ENCODE measurements around the gene EDRF1. TPM values are rescaled to one million over a fixed set of nuclear protein-coding genes. Genes with fewer than 3 reads are reported as not detected.

Gene EDRF1
- total and polyA plus RNA-seq, 2 of the 8 experiments (the other 6 are each of a cell fraction or from before 2014, with no cell fraction given) = 19.9 to 37.8 TPM

- no peak overlapping the region for H4K5ac ChIP-seq (ENCODE audit: insufficient read length, low read depth, low read length)
- H3K9ac ChIP-seq (replicated peaks in 1 of 4; ENCODE audit: extremely low read depth in 1 of 4, low read depth in 3 of 4, low read length in 3 of 4) = no peak overlapping the region
- FAIRE-seq = no peak
- no peak overlapping the region for H3K23ac ChIP-seq (ENCODE audit: insufficient read length)
- H3K4me2 ChIP-seq (ENCODE audit: insufficient read depth in 1 of 2, low read depth in 2 of 2, low read length in 2 of 2) = no peak overlapping the region
- no peaks in the 10 kb centered on the region for H3K9me3 ChIP-seq (ENCODE audit: insufficient read depth in 2 of 2, low read depth in 1 of 2, low read length in 1 of 2)
- no peak overlapping the region for H2BK20ac ChIP-seq (ENCODE audit: low read length)
- no peak overlapping the region for H4K8ac ChIP-seq (ENCODE audit: extremely low read depth, insufficient read depth, low read length)
- ChIA-PET POLR2A (ENCODE audit: partially characterized antibody) (interaction anchor here (1.4 to 1.7 kb wide), 3 partner anchors 9 to 14 kb away, joined by 4 to 5 read pairs (median 5); no protein-coding TSS in a partner anchor), CTCF (ENCODE audit: partially characterized antibody) (interaction anchor here (0.9 to 1.4 kb wide), 2 partner anchors 12 to 31 kb away, joined by 4 read pairs; no protein-coding TSS in a partner anchor)
- no peaks in the 10 kb centered on the region for H4K20me1 ChIP-seq (replicated peaks in 1 of 2; ENCODE audit: control insufficient read depth in 1 of 2, insufficient read depth in 2 of 2, low read length in 2 of 2)
- H3K79me1 ChIP-seq (ENCODE audit: low read depth, low read length) = no peaks in the 10 kb centered on the region
- H3K14ac ChIP-seq (ENCODE audit: insufficient read length) = no peak overlapping the region
- no peak for DNase-seq (ENCODE audit: low read depth in 1 of 2, low spot score in 2 of 2)
- H4K91ac ChIP-seq (replicated peaks; ENCODE audit: insufficient read length, low read length) = no peak overlapping the region
- no peak overlapping the region for H2BK12ac ChIP-seq (ENCODE audit: low read depth, low read length)
- H3K4me3 ChIP-seq (ENCODE audit: extremely low read depth in 1 of 4, insufficient read depth in 2 of 4, low read depth in 3 of 4, low read length in 4 of 4) = no peak overlapping the region
- H3K4ac ChIP-seq (replicated peaks; ENCODE audit: insufficient read length, low read depth, low read length) = peak overlapping the region; percentile 29
- no peak overlapping the region for H2BK120ac ChIP-seq (replicated peaks; ENCODE audit: low read depth, low read length)
- H2AK5ac ChIP-seq (ENCODE audit: low read depth, low read length) = no peak overlapping the region
- H2BK5ac ChIP-seq (ENCODE audit: low read depth, low read length) = no peak overlapping the region
- no peak overlapping the region for H3K56ac ChIP-seq (replicated peaks; ENCODE audit: insufficient read length, low read depth, low read length)
- no peaks in the 10 kb centered on the region for H3K27me3 ChIP-seq (replicated peaks in 1 of 4; ENCODE audit: control insufficient read depth in 3 of 4, extremely low read depth in 1 of 4, insufficient read depth in 3 of 4, low read length in 3 of 4)
- H3K23me2 ChIP-seq (ENCODE audit: low read depth, low read length) = no peaks in the 10 kb centered on the region
- H2BK15ac ChIP-seq (ENCODE audit: low read length) = no peak overlapping the region
- H3K18ac ChIP-seq (ENCODE audit: extremely low read depth, low read length) = no peak overlapping the region
- no peaks in the 10 kb centered on the region for H3K4me1 ChIP-seq (replicated peaks in 1 of 4; ENCODE audit: control insufficient read depth in 3 of 4, insufficient read depth in 4 of 4, low read length in 3 of 4)
- H2AFZ ChIP-seq (ENCODE audit: low read length) = no peak overlapping the region
- no peaks in the 10 kb centered on the region; a peak in 1 of 8 replicates for H3K36me3 ChIP-seq (ENCODE audit: control insufficient read depth in 2 of 4, insufficient read depth in 4 of 4, low read length in 3 of 4)
- H3K79me2 ChIP-seq (ENCODE audit: control insufficient read depth in 1 of 2, insufficient read depth in 2 of 2, low read length in 2 of 2) = no peaks in the 10 kb centered on the region
- H3K27ac ChIP-seq (ENCODE audit: low read depth, low read length) = no peak overlapping the region
- WGBS, 2 experiments (ENCODE audit: extremely low coverage in 1 of 2, insufficient coverage in 1 of 2, insufficient read length in 1 of 2, insufficient replicate concordance in 2 of 2, low coverage in 1 of 2, low lambda C conversion rate in 2 of 2, missing lambda C conversion rate in 1 of 2) = 92% methylated on average over 7 of the region's 7 CpGs; no CpG with 5 or more reads in 1 of the 2 experiments
- TF ChIP-seq GABPA (IDR thresholded peaks at IDR 0.05; ENCODE audit: borderline replicate concordance, insufficient read depth, low read length) = no peak
- no peak for TF ChIP-seq HDAC6 (IDR thresholded peaks at IDR 0.05; ENCODE audit: low read depth, low read length)
- no peak for TF ChIP-seq CHD2 (IDR thresholded peaks at IDR 0.05; ENCODE audit: low read length)
- no peak for TF ChIP-seq CEBPB (IDR thresholded peaks at IDR 0.05; ENCODE audit: low read depth, low read length)
- no peak for TF ChIP-seq MAX (IDR thresholded peaks at IDR 0.05)
- TF ChIP-seq TEAD4 (IDR thresholded peaks at IDR 0.05; ENCODE audit: low read depth, low read length) = no peak
- no peak for TF ChIP-seq KDM1A (IDR thresholded peaks at IDR 0.05; ENCODE audit: borderline replicate concordance, low read length)
- TF ChIP-seq CREB1 (IDR thresholded peaks at IDR 0.05) = no peak
Measured at GRCh38 chr10:125783408-125783807, 63.9 kb downstream of the EDRF1 start.
